ENCODE measurements around the gene PREX1. TPM values are rescaled to one million over a fixed set of nuclear protein-coding genes. Genes with fewer than 3 reads are reported as not detected.

PREX1 gene
- total RNA-seq, 1 experiment from 2014 or later = 20.0 TPM

GRCh38 chr20:48623906-48624265 is 203.9 kb downstream of the PREX1 start:
- ATAC-seq (no peak), DNase-seq (ENCODE audit: low read depth, low spot score) (no peak)
- no TSS peak for BruUV-seq (replicated peaks)
- Histone ChIP-seq H3K9me3 (ENCODE audit: control insufficient read depth, insufficient read depth, low read depth, low read length) (no peaks in the 10 kb centered on the region), H3K4me1 (ENCODE audit: control insufficient read depth, insufficient read depth, low read length) (peaks cover 10% of the 10 kb centered on the region; the same call in 1 of the 2 replicates), H3K27me3 (ENCODE audit: control insufficient read depth, insufficient read depth, low read length) (no peaks in the 10 kb centered on the region; the same call in 1 of the 2 replicates), H3K36me3 (ENCODE audit: control insufficient read depth, insufficient read depth, low read length) (no peaks in the 10 kb centered on the region), H3K4me3 (ENCODE audit: low read depth in 2 of 2, low read length in 2 of 2) (no peak overlapping the region), H3K27ac (ENCODE audit: low read length) (no peak overlapping the region)
- ChIA-PET CTCF (no interaction called here), POLR2A (no interaction called here)
- in situ Hi-C loops (cut with HindIII; ENCODE audit: low pct_unique_long_range_greater_than_20kb, low sequenced_read_pairs) = no loop called here
- TF ChIP-seq TCF7L2 (IDR thresholded peaks at IDR 0.05; ENCODE audit: low read depth, low read length) (no peak), REST (IDR thresholded peaks at IDR 0.05; ENCODE audit: insufficient read depth in 1 of 2, low read depth in 2 of 2, low read length in 1 of 2) (no peak), SIN3A (IDR thresholded peaks at IDR 0.05; ENCODE audit: borderline replicate concordance, insufficient read depth, low read depth, low read length) (no peak), POLR2AphosphoS5 (IDR thresholded peaks at IDR 0.05; ENCODE audit: low read depth, low read length) (no peak)
- TF ChIP-seq, protein P1, sequence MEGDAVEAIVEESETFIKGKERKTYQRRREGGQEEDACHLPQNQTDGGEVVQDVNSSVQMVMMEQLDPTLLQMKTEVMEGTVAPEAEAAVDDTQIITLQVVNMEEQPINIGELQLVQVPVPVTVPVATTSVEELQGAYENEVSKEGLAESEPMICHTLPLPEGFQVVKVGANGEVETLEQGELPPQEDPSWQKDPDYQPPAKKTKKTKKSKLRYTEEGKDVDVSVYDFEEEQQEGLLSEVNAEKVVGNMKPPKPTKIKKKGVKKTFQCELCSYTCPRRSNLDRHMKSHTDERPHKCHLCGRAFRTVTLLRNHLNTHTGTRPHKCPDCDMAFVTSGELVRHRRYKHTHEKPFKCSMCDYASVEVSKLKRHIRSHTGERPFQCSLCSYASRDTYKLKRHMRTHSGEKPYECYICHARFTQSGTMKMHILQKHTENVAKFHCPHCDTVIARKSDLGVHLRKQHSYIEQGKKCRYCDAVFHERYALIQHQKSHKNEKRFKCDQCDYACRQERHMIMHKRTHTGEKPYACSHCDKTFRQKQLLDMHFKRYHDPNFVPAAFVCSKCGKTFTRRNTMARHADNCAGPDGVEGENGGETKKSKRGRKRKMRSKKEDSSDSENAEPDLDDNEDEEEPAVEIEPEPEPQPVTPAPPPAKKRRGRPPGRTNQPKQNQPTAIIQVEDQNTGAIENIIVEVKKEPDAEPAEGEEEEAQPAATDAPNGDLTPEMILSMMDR (IDR thresholded peaks at IDR 0.05) = no peak
- intact Hi-C loops (cut with micrococcal nuclease; ENCODE audit: unreplicated experiment) = loop anchor here (5.0 kb wide), 4 partner anchors 837 to 962 kb away; partner anchors contain the start of gene SULF2

DNA sequence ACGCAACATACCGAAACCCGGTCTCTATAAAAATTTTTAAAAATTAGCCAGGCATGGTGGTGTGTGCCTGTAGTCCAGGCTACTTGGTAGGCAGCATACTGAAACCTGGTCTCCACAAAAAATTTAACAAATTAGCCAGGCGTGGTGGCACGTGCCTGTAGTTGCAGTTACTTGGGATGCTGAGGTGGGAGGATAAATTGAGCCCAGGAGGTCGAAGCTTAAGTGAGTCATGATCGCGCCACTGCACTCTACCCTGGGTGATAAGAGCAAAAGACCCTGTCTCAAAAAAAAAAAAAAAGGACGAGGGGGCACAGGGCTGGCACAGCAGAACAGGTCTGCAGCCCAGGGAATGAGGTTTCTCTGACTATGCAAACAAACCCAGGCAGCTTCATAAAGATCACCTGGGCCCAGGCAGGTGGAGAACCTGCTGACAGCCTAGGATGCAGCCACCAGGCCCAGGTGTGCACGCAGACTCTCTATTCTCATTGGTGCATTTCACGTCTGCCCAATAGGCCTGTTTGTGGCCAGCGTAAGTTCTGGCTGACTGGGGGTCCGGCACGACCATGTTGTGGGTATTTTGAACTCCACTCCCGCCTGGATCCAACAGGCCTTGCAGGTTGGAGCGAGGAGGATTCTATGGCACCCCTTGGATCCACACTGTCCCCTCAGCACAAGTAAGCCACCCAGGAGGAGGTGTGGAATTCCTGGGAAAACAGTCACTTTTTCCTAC is 204.5 kb downstream of the PREX1 start:
- TF ChIP-seq, protein P1 (IDR thresholded peaks at IDR 0.05) = no peak
- TF ChIP-seq REST (IDR thresholded peaks at IDR 0.05; ENCODE audit: insufficient read depth in 1 of 2, low read depth in 2 of 2, low read length in 1 of 2) (no peak), TCF7L2 (IDR thresholded peaks at IDR 0.05; ENCODE audit: low read depth, low read length) (no peak), SIN3A (IDR thresholded peaks at IDR 0.05; ENCODE audit: borderline replicate concordance, insufficient read depth, low read depth, low read length) (no peak)
- in situ Hi-C loops (cut with HindIII; ENCODE audit: low pct_unique_long_range_greater_than_20kb, low sequenced_read_pairs) = no loop called here
- ATAC-seq (no peak), DNase-seq (ENCODE audit: low read depth, low spot score) (no peak)
- peaks cover 10% of the 10 kb centered on the region; the same call in 1 of the 2 replicates for H3K4me1 ChIP-seq (ENCODE audit: control insufficient read depth, insufficient read depth, low read length)
- no TSS peak for BruUV-seq (replicated peaks)
- ChIA-PET POLR2A (no interaction called here), CTCF (no interaction called here)
- no peaks in the 10 kb centered on the region for H3K9me3 ChIP-seq (ENCODE audit: control insufficient read depth, insufficient read depth, low read depth, low read length)
- H3K27me3 ChIP-seq (ENCODE audit: control insufficient read depth, insufficient read depth, low read length) = no peaks in the 10 kb centered on the region; the same call in 1 of the 2 replicates
- intact Hi-C loops (cut with micrococcal nuclease; ENCODE audit: unreplicated experiment) = loop anchor here (5.0 kb wide), 4 partner anchors 836 to 961 kb away; partner anchors contain the start of gene SULF2
- no peak overlapping the region for H3K4me3 ChIP-seq (ENCODE audit: low read depth in 2 of 2, low read length in 2 of 2)
- H3K36me3 ChIP-seq (ENCODE audit: control insufficient read depth, insufficient read depth, low read length) = no peaks in the 10 kb centered on the region
- no peak overlapping the region for H3K27ac ChIP-seq (ENCODE audit: low read length)

All from Panc1 (cell line).